Uterus (tissue), 2 donors: Measurements from ENCODE around the gene ADSL.

Source experiments
- POLR2A ChIP-seq, 2 donors: fragments of 450-650 bp; IDR thresholded peaks; one replicate each; pipeline ENCODE4 v1.6.1; 2016; ENCODE audit warnings: antibody characterized with exemption in 2 of 2, mild to moderate bottlenecking in 1 of 2, moderate library complexity in 1 of 2
- TF ChIP-seq, protein P1 (sequence below), 4 experiments: fragments of 200-600 bp in 2 of 4; fragments of 450-650 bp in 2 of 4; sonication (generic) in 2 of 4; IDR thresholded peaks; one replicate each; pipeline ENCODE4 v1.5.1; 2016 to 2019; ENCODE audit warnings: antibody characterized with exemption in 4 of 4, mild to moderate bottlenecking in 2 of 4, moderate library complexity in 1 of 4

GRCh38 chr22:40361100-40361499, 14.8 kb downstream of the ADSL start:
- TF ChIP-seq POLR2A (IDR thresholded peaks at IDR 0.05): no peak
- TF ChIP-seq, protein P1, sequence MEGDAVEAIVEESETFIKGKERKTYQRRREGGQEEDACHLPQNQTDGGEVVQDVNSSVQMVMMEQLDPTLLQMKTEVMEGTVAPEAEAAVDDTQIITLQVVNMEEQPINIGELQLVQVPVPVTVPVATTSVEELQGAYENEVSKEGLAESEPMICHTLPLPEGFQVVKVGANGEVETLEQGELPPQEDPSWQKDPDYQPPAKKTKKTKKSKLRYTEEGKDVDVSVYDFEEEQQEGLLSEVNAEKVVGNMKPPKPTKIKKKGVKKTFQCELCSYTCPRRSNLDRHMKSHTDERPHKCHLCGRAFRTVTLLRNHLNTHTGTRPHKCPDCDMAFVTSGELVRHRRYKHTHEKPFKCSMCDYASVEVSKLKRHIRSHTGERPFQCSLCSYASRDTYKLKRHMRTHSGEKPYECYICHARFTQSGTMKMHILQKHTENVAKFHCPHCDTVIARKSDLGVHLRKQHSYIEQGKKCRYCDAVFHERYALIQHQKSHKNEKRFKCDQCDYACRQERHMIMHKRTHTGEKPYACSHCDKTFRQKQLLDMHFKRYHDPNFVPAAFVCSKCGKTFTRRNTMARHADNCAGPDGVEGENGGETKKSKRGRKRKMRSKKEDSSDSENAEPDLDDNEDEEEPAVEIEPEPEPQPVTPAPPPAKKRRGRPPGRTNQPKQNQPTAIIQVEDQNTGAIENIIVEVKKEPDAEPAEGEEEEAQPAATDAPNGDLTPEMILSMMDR (IDR thresholded peaks at IDR 0.05): no peak
